Measurements from ENCODE around the gene NTN4. TPM values are rescaled to one million over a fixed set of nuclear protein-coding genes. Genes with fewer than 3 reads are reported as not detected.
"Not testable (repeated sequence)": the region's sequence is repeated elsewhere in the genome, so short reads cannot be mapped to it uniquely, and the experiment has no call there.

Gene NTN4
- total RNA-seq, 1 experiment from 2014 or later, result not detected

GRCh38 chr12:95687937-95688336 is 102.6 kb downstream of the NTN4 start:
- Histone ChIP-seq H3K27me3 (ENCODE audit: low read length) (no peaks in the 10 kb centered on the region), H3K79me2 (ENCODE audit: low read length) (no peaks in the 10 kb centered on the region), H3K9ac (ENCODE audit: low read length) (no peak overlapping the region), H3K9me3 (ENCODE audit: low read length) (no peaks in the 10 kb centered on the region), H3K9me2 (replicated peaks; ENCODE audit: insufficient read depth, low read length) (no peaks in the 10 kb centered on the region), H3K4me1 (ENCODE audit: low read length) (no peaks in the 10 kb centered on the region), H3K36me3 (ENCODE audit: insufficient read depth, low read length) (no peaks in the 10 kb centered on the region), H2AFZ (ENCODE audit: low read length) (no peak overlapping the region), H3K4me3 (ENCODE audit: low read length) (no peak overlapping the region), H3K27ac (ENCODE audit: low read length) (no peak overlapping the region), H3K4me2 (ENCODE audit: low read depth, low read length, poor library complexity, severe bottlenecking) (no peak overlapping the region), H4K20me1 (ENCODE audit: insufficient read depth, low read depth, low read length) (no peaks in the 10 kb centered on the region)
- no peak for DNase-seq

DNA sequence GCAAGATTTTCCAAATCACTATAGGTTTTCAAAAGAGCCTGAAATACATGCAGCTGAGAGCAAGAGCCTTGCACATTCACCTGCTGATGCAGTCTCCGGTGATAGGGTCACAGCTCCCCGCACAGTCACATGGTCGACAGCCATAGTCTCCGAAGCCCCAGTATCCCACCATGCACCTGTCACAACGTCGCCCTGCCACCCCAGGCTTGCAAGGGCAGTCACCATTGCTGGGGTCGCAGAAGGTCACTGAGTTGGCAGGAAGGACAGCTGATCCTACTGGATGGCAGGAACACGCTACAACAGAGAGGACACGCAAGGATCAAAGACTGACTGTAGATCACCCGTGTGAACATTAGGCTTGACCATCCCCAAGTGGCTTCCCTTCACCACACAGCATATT is 107.1 kb downstream of the NTN4 start:
- Histone ChIP-seq H3K36me3 (ENCODE audit: insufficient read depth, low read length) (no peaks in the 10 kb centered on the region), H3K9ac (ENCODE audit: low read length) (no peak overlapping the region), H3K9me3 (ENCODE audit: low read length) (no peaks in the 10 kb centered on the region), H3K4me3 (ENCODE audit: low read length) (no peak overlapping the region), H4K20me1 (ENCODE audit: insufficient read depth, low read depth, low read length) (no peaks in the 10 kb centered on the region), H3K27ac (ENCODE audit: low read length) (no peak overlapping the region), H2AFZ (ENCODE audit: low read length) (no peak overlapping the region), H3K4me2 (ENCODE audit: low read depth, low read length, poor library complexity, severe bottlenecking) (no peak overlapping the region), H3K4me1 (ENCODE audit: low read length) (no peaks in the 10 kb centered on the region), H3K9me2 (replicated peaks; ENCODE audit: insufficient read depth, low read length) (no peaks in the 10 kb centered on the region), H3K27me3 (ENCODE audit: low read length) (no peaks in the 10 kb centered on the region), H3K79me2 (ENCODE audit: low read length) (no peaks in the 10 kb centered on the region)
- DNase-seq, result no peak

DNA sequence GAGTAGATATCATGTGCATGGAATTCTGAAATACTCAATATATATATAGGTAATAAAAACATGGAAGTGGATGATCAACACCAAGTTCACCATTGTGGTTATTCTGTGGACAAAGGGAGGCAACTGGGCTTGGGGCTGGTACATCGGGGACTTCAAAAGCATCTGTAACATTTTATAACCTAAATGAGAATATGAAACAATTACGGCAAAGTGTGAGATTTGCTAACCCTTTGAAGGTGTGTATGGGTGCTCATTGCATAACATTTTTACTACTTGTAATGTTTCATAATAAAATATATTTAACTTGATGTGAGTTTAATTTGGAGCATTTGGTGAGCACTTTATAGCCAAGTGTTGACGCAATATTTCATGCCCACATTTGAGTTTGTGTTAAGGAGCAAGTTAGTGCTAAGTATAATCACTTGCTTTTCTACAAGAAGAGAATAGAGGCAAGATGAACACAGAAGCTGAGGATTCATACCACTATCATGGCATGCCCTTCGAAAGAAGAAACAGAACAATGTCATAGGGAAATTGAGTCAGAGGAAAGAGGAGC is 109.3 kb downstream of the NTN4 start:
- Histone ChIP-seq H3K27ac (ENCODE audit: low read length) (no peak overlapping the region), H3K4me3 (ENCODE audit: low read length) (no peak overlapping the region), H2AFZ (ENCODE audit: low read length) (no peak overlapping the region), H4K20me1 (ENCODE audit: insufficient read depth, low read depth, low read length) (no peaks in the 10 kb centered on the region), H3K9me2 (replicated peaks; ENCODE audit: insufficient read depth, low read length) (no peaks in the 10 kb centered on the region), H3K4me2 (ENCODE audit: low read depth, low read length, poor library complexity, severe bottlenecking) (no peak overlapping the region), H3K4me1 (ENCODE audit: low read length) (no peaks in the 10 kb centered on the region), H3K36me3 (ENCODE audit: insufficient read depth, low read length) (no peaks in the 10 kb centered on the region), H3K9ac (ENCODE audit: low read length) (no peak overlapping the region), H3K79me2 (ENCODE audit: low read length) (no peaks in the 10 kb centered on the region), H3K9me3 (ENCODE audit: low read length) (no peaks in the 10 kb centered on the region), H3K27me3 (ENCODE audit: low read length) (no peaks in the 10 kb centered on the region)
- no peak for DNase-seq

- H2AFZ ChIP-seq (ENCODE audit: low read length), result no peak overlapping the region
These were observed 111.9 kb downstream of the NTN4 start for GRCh38 chr12:95678684-95679083.

GRCh38 chr12:95677782-95678181 is 112.8 kb downstream of the NTN4 start:
- H3K4me2 ChIP-seq (ENCODE audit: low read depth, low read length, poor library complexity, severe bottlenecking); H4K20me1 ChIP-seq (ENCODE audit: insufficient read depth, low read depth, low read length); H3K36me3 ChIP-seq (ENCODE audit: insufficient read depth, low read length); DNase-seq; H2AFZ ChIP-seq (ENCODE audit: low read length); H3K79me2 ChIP-seq (ENCODE audit: low read length); H3K4me3 ChIP-seq (ENCODE audit: low read length); H3K9ac ChIP-seq (ENCODE audit: low read length); H3K27ac ChIP-seq (ENCODE audit: low read length); H3K9me3 ChIP-seq (ENCODE audit: low read length); H3K27me3 ChIP-seq (ENCODE audit: low read length); H3K9me2 ChIP-seq (replicated peaks; ENCODE audit: insufficient read depth, low read length); H3K4me1 ChIP-seq (ENCODE audit: low read length): not testable (repeated sequence)

More at GRCh38 chr12:95678684-95679083, 111.9 kb downstream of the NTN4 start:
- H3K9me2 ChIP-seq (replicated peaks; ENCODE audit: insufficient read depth, low read length), result no peaks in the 10 kb centered on the region
- no peaks in the 10 kb centered on the region for H3K36me3 ChIP-seq (ENCODE audit: insufficient read depth, low read length)
- H3K4me1 ChIP-seq (ENCODE audit: low read length), result peaks cover 6% of the 10 kb centered on the region; the same call in 1 of the 2 replicates
- H3K4me3 ChIP-seq (ENCODE audit: low read length), result no peak overlapping the region
- DNase-seq, result no peak
- H3K9me3 ChIP-seq (ENCODE audit: low read length), result no peaks in the 10 kb centered on the region
- no peaks in the 10 kb centered on the region for H3K27me3 ChIP-seq (ENCODE audit: low read length)
- H3K79me2 ChIP-seq (ENCODE audit: low read length), result no peaks in the 10 kb centered on the region
- H3K27ac ChIP-seq (ENCODE audit: low read length), result no peak overlapping the region
- H3K4me2 ChIP-seq (ENCODE audit: low read depth, low read length, poor library complexity, severe bottlenecking), result no peak overlapping the region
- H3K9ac ChIP-seq (ENCODE audit: low read length), result no peak overlapping the region
- no peaks in the 10 kb centered on the region for H4K20me1 ChIP-seq (ENCODE audit: insufficient read depth, low read depth, low read length)

- no peaks in the 10 kb centered on the region for H3K9me2 ChIP-seq (replicated peaks; ENCODE audit: insufficient read depth, low read length)
- H4K20me1 ChIP-seq (ENCODE audit: insufficient read depth, low read depth, low read length), result no peaks in the 10 kb centered on the region
- H3K9me3 ChIP-seq (ENCODE audit: low read length), result no peaks in the 10 kb centered on the region
- no peak overlapping the region for H3K27ac ChIP-seq (ENCODE audit: low read length)
- no peaks in the 10 kb centered on the region for H3K79me2 ChIP-seq (ENCODE audit: low read length)
- no peak for DNase-seq
- H3K4me2 ChIP-seq (ENCODE audit: low read depth, low read length, poor library complexity, severe bottlenecking), result no peak overlapping the region
- H3K4me3 ChIP-seq (ENCODE audit: low read length), result no peak overlapping the region
- H3K9ac ChIP-seq (ENCODE audit: low read length), result no peak overlapping the region
- no peaks in the 10 kb centered on the region for H3K27me3 ChIP-seq (ENCODE audit: low read length)
- H3K4me1 ChIP-seq (ENCODE audit: low read length), result peaks cover 6% of the 10 kb centered on the region; the same call in 1 of the 2 replicates
- no peaks in the 10 kb centered on the region for H3K36me3 ChIP-seq (ENCODE audit: insufficient read depth, low read length)
- H2AFZ ChIP-seq (ENCODE audit: low read length), result no peak overlapping the region
These were observed 115.9 kb downstream of the NTN4 start for GRCh38 chr12:95674631-95675030.

- Histone ChIP-seq H3K9me3 (ENCODE audit: low read length) (no peaks in the 10 kb centered on the region), H3K36me3 (ENCODE audit: insufficient read depth, low read length) (no peaks in the 10 kb centered on the region), H3K27me3 (ENCODE audit: low read length) (no peaks in the 10 kb centered on the region), H3K9me2 (replicated peaks; ENCODE audit: insufficient read depth, low read length) (no peaks in the 10 kb centered on the region), H3K4me3 (ENCODE audit: low read length) (no peak overlapping the region), H3K27ac (ENCODE audit: low read length) (no peak overlapping the region), H3K4me1 (ENCODE audit: low read length) (peaks cover 6% of the 10 kb centered on the region; the same call in 1 of the 2 replicates), H3K79me2 (ENCODE audit: low read length) (no peaks in the 10 kb centered on the region), H4K20me1 (ENCODE audit: insufficient read depth, low read depth, low read length) (no peaks in the 10 kb centered on the region), H2AFZ (ENCODE audit: low read length) (no peak overlapping the region), H3K4me2 (ENCODE audit: low read depth, low read length, poor library complexity, severe bottlenecking) (no peak overlapping the region), H3K9ac (ENCODE audit: low read length) (no peak overlapping the region)
- no peak for DNase-seq
These were observed 116.4 kb downstream of the NTN4 start for GRCh38 chr12:95674163-95674562.

DNA sequence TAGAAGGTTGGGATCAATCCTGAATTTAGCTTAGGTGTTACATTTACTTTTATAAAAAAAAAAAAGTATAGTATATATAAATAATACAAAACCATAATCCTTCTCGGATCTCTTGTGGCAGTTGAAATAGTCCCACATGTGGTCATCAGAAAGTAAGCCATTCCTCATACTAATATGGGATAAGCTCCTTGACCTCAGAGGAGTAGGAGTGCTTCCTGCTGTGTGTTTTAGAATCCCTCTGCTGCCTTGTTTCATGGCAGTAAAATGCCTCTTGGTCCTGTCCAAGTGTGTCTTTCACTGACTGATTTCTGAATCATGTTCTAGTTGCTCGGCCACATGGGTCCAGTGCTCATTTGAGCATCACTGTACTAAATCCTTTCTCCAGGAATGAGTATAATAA is 117.0 kb downstream of the NTN4 start:
- no peaks in the 10 kb centered on the region for H3K9me2 ChIP-seq (replicated peaks; ENCODE audit: insufficient read depth, low read length)
- no peak overlapping the region for H3K4me2 ChIP-seq (ENCODE audit: low read depth, low read length, poor library complexity, severe bottlenecking)
- no peaks in the 10 kb centered on the region for H3K9me3 ChIP-seq (ENCODE audit: low read length)
- H4K20me1 ChIP-seq (ENCODE audit: insufficient read depth, low read depth, low read length), result no peaks in the 10 kb centered on the region
- no peak overlapping the region for H3K4me3 ChIP-seq (ENCODE audit: low read length)
- H3K79me2 ChIP-seq (ENCODE audit: low read length), result no peaks in the 10 kb centered on the region
- H3K36me3 ChIP-seq (ENCODE audit: insufficient read depth, low read length), result no peaks in the 10 kb centered on the region
- H3K27ac ChIP-seq (ENCODE audit: low read length), result no peak overlapping the region
- H3K9ac ChIP-seq (ENCODE audit: low read length), result no peak overlapping the region
- peaks cover 6% of the 10 kb centered on the region; the same call in 1 of the 2 replicates for H3K4me1 ChIP-seq (ENCODE audit: low read length)
- no peak for DNase-seq
- H3K27me3 ChIP-seq (ENCODE audit: low read length), result no peaks in the 10 kb centered on the region
- H2AFZ ChIP-seq (ENCODE audit: low read length), result no peak overlapping the region

All from Karpas-422 (cell line).